Activated CD8-positive, alpha-beta memory T cell treated with anti-CD3 and anti-CD28 coated beads, Interleukin-2, amount 50 U/mL, for 4 hours (primary cell): ENCODE measurements around the gene MTNR1A.
"Not testable (repeated sequence)": the region's sequence is repeated elsewhere in the genome, so short reads cannot be mapped to it uniquely, and the experiment has no call there.

ENCODE experiments used
- DNase-seq: peaks from one replicate; pipeline ENCODE4 v3.0.0-alpha.2; 2020

The MTNR1A gene

DNA sequence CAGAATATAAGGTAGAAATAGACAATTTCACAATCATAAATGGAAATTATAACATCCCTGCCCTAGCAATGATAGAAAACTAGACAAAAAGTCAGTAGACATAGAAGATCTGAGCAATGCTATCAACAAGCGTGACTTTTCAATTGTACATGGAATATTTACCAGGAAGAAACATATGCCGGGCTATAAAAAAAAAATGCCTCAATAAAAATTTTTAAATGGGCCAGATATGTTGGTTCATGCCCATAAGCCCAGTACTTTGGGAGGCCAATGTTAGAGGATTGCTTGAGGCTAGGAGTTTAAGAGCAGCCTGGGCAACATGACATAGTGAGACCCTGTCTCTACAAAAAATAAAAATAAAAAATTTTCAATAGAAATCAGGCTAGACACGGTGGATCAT, 5.3 kb upstream of the MTNR1A start:
- no peak for DNase-seq

DNA sequence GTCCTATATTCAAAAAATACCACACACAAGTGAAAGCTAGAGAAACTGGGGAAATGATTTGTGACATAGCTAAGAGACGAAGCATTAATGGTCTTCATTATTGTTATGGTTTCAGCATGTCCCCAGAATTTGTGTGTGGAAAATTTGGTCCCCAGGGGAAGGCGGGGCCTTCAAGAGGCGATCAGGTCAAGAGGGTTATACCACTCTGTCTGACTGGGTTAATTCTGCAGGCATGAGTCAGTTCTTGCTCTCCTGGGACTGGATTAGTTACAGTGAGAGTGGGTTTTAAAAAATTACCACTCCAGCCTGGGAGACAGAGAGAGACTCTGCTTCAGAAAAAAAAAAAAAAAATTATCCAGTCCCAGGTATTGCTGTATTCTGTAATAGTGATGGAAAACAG, 2.1 kb upstream of the MTNR1A start:
- no peak for DNase-seq

DNA sequence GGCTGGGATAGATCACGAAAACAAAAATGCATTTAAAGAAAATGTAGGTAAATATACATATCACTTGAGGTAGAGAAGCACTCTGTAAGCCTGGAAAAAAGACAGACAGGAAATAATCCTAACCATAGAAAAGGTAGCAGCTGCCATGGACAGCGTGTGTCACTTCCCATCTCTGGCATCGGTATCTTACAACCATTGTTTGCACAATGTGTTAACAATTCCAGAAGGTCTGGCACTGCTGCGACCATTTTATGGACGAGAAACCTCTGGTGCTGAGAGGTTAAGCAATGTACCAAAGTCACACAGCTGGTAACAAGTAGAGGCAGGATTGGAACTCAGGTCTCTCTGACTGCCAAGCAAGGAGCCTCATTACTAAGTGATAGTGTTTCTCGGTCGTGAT, 1.7 kb upstream of the MTNR1A start:
- no peak for DNase-seq

DNA sequence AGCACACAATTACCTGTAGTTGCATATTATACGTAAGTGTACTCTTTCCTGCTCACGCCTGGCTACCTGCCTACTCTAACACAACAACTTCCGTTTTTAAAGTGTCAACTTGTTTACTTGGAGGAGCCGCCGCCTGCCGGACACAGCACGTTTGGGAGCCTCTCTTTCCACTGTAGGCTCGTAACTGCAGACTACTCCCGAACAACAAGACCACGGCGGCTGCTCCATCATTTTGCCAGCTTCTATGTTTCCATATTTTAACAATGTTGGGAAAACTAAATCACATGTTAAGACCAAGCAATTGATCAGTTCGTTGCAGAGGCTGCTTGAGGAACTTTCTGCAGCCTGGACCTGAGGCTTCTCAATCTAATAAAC, 841 bp downstream of the MTNR1A start:
- no peak for DNase-seq

DNA sequence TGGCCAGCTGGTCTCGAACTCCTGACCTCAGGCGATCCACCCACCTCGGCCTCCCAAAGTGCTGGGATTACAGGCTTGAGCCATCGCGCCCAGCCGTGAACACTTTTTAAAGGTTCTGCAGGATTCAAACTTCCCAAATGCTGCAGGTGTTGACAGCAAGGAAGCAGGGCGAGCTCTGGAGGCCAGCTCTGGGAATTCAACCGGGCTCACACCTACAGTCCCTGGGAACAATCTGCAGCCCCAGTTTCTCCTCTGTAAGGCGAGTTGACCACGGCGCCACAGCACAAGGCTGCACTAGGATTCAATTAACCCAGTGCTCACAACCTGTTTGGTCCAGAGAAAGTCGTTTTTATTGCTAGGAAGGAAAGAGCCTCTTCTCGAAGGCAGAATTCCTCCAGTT, 1.6 kb downstream of the MTNR1A start:
- DNase-seq, result no peak

DNA sequence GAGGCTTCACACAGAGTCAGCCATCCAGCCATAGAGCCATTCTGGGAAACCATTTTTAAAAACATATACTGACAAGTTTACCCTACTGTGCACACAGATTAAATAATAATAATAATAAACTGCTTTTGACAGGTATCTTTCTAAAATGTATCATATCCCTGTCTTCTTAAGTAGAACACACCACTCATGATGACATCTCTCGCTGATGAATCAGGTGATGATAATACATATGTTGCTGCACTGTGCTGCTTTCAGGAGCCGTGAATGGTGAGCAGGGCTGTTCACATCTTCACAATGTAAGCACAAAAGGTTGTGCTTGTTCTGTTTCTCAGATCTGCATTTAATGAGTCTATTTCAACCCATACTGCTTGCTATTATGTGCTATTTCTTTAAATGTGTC, 3.5 kb downstream of the MTNR1A start:
- DNase-seq, result no peak

DNA sequence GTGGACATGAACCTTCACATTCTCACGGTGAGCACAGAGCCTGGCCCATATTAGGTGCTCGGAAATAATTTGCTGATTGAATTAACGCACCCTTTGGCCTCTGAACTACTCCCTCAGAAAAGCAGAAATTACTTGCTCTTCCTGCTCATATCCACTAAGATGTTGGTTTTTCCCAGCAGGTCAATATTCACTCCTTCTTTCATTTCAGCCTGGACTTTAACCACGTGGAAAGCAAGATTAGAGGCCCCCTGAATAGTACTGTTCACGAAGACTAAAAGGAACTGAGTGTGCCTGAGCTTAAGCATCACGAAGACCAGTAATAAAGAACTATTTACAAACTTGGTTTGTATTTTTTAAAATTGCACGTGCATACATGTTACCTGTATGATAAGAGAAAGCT, 9.9 kb downstream of the MTNR1A start:
- DNase-seq, result no peak

DNA sequence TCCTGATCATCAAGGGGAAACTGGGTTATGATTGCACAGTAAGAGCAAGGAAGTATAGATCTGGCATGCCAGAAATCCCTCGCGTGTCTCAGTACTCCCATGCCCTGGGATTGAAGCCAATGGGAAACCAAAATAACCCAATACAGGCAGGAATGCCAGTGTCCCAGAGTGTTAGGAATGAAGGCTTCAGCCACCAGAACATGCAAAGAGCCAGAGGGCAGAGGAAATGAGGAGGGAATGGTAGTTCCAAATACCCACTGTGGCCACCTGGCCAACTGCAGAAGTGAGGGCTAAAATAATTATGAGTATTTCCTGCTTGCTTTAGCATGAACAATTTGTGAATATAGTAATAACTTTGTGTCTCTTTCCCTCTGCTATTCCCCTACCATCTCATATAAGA, 12.2 kb downstream of the MTNR1A start:
- no peak for DNase-seq

DNA sequence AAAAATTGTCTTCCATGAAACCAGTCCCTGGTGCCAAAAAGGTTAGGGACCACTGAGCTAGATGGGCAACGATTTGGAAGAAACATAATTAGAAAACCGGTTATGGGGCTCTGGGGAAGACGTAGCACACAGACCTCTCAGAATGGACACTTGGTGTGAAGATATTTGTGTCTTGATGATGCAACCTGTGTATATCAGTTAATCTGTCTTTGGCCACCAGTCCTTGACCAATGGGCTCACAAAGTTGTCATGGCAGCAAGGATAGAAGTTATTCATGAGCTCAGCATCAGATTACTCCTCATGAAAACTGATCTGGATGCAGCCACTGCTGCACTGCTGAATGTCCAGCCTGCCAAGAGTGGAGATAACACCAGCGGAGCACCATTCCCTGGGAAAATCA, 13.6 kb downstream of the MTNR1A start:
- DNase-seq, result no peak

DNA sequence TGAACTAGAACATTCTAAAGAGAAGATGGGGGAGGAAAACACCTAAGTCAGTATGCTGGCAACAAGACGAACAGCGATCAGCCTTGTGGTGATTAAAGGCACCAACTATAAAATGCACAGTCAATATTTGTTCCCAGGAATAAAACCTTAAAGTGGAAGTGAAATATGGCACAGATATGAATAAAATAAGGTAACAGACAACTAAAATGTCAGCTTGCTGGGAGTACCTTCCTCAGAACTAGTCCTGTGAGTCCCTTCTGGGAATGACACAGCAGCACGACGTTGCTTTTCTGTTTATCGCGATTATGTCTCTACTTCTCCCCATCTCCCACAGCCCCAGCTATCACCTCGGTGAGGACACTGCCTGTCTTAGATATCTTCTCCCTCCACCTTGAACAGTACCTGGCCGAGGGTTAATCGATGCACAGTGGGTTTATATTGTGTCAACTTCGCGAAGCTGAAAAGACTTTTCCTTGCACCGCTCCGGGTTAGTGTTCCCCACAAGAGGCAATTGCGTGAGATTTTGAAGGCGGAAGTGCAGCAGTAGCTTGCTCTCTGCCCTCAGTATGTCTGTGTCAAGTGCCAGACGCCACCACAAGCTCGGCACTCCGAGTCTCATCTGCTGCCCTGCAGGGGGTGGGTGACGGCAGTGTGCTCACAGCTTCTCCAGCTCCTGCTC, 17.4 kb downstream of the MTNR1A start:
- DNase-seq, result no peak

DNA sequence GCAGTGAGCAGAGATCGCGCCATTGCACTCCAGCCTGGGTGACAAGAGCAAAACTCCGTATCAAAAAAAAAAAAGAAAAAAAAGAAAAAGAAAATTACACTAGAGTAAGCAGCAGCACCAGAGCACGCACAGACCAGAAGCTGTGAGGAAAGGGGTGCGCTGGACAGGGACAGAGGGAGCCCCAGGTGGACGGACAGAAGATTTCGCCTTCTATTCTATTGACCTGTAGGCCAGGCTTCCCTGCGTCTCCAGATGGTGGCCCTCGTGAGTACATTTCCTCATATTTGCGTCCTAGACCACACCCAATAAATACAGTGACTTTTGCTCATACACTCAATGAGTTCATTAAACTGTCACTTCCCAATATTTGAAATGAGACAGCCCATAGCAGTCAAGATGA, 19.1 kb downstream of the MTNR1A start:
- DNase-seq, result no peak

DNA sequence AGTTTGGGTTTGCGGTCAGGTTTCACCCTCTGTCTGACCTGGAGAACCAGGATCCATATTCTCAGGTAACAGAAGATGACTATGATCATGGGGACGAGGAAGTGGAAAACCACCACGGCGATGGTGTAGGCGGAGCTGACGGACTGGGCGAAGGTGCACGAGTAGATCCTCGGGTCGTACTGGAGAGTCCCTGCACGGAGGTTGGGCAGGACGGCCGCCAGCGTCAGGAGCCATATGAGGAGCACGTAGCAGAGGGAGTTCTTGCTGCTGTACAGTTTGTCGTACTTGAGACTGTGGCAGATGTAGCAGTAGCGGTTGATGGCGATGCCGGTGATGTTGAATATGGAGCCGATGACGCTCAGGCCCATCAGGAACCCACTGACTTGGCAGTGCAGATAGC, 21.3 kb downstream of the MTNR1A start:
- no peak for DNase-seq

DNA sequence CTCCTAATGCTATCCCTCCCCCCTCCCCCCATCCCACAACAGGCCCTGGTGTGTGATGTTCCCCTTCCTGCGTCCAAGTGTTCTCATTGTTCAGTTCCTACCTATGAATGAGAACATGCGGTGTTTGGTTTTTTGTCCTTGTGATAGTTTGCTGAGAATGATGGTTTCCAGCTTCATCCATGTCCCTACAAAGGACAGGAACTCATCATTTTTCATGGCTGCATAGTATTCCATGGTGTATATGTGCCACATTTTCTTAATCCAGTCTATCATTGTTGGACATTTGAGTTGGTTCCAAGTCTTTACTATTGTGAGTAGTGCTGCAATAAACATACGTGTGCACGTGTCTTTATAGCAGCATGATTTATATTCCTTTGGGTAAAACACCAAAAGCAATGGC, 31.4 kb downstream of the MTNR1A start:
- not testable (repeated sequence) for DNase-seq

DNA sequence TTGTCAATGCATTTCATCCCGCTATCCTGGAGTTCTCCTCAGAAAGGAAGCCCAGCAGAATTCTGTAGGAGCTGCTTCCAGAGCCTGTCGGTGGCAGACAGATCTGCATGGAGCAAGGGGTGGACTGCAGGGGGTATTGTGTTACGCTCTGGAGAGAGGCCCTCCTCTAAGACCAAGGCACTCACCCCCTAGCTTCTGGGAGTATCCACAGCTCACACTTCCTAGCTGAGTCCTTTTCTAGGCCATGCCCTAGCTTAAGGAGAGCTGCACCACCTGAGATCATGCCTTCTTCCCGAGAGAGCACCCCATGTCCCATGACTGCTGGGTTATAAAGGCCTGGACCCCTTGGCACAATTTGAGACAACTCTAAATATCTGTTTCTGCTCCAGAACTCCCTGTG, 39.1 kb downstream of the MTNR1A start:
- DNase-seq, result no peak

DNA sequence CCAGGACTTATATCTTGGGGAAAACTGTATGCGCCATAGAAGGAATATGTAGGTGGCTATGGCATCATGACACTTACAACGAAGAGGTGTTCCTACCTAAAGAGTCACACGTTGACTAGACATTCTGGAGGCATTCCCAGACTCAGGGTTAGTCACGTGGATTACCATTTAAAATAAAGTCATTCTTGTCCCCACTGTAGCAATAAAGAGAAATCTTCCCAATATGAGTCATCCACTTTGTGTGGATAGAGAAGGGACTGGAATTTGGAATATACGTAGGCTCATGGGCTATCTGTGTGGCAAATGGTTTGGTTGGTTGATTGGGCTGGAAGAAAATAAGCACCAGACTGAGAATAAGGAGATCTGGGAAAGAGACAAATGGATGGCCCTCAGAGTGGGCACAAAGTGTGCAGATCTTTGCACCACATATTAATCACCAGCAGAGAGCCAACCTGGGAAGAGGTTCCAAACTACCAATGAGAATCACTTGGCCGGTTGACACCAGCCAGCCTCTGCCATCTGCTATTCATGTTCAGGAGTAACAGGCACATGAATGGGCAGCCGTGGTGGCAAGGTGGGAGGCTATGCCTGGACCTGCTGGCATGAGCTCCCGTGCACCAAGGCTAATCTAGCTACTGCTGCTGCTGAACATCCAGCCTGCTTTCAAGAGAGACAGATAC, 41.0 kb downstream of the MTNR1A start:
- DNase-seq, result no peak

DNA sequence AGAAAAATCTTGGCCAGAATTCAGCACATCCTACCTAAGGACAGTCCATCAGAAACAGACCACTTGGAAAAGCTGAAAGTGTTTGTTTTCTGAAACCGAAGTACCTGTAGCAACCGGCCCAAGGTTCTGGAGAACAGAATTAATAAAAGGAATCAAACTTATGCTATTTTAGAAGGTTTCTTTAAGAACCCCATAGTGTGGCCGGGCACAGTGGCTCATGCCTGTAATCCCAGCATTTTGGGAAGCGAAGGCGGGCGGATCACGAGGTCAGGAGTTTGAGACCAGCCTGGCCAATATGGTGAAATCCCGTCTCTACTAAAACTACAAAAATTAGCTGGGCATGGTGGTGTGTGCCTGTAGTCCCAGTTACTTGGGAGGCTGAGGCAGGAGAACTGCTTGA, 50.6 kb downstream of the MTNR1A start:
- not testable (repeated sequence) for DNase-seq

DNA sequence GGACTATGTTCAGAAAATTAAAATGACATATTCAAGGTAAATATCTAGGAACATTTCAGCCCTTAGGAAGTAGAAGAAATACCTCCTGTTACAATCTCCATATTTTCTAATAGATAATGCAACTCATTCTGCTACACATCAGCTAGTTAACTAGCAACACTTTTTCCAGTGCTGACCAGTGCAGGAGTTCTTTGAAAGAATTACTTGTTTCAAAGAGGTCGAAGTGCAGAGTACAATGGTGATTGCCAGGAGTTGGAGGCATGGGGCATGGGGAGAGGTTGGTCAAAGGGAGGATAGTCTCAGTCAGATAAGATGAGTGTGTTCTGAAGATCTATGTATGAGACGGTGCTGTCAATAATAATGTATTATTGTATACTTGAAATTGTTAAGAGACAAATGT, 53.1 kb downstream of the MTNR1A start:
- no peak for DNase-seq

DNA sequence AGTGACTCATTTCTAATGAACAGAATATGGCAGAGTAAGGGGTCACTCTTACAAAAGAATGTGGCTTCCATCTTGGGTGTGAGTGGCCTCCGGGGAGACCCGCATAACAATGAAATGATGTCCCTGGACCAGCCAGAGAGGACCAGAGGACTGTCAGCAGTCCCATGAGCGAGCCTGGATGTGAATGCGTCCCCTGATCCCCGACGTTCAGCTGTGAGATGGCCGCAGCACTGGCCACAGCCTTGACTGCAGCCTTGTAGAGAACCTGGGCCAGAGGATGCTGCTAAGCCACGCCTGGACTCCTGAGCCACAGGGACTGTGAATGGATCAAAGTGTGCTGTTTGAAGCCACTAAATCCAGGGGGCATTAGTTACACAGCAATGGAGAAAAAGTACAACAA, 53.8 kb downstream of the MTNR1A start:
- DNase-seq, result no peak

DNA sequence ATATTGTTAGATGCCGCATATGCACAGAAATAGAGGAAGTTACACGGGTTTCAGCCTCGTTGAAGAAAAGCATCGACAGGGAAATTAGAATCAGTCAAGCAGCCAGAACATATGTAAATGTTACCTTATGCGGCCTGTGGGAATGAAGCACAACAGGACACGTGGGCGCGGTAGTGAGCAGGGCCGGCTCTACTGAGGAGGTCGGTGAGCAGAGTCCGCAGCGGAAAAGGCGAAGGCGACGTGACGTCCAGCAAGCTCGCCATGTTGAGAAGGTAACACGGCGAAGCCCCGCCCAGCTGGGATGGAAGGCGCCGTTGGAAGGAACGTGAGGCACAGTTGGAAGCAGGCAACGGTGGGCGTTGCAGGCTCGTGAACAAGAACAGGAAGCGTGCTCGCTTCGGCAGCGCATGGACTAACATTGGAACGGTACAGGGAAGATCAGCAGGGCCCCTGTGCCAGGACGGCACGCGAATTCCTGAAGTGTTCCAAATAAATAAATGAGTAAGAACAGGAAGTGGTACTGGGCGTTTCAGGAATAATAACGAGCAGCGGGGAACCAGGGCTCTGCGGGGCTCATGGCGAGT, 54.6 kb downstream of the MTNR1A start:
- DNase-seq, result no peak

DNA sequence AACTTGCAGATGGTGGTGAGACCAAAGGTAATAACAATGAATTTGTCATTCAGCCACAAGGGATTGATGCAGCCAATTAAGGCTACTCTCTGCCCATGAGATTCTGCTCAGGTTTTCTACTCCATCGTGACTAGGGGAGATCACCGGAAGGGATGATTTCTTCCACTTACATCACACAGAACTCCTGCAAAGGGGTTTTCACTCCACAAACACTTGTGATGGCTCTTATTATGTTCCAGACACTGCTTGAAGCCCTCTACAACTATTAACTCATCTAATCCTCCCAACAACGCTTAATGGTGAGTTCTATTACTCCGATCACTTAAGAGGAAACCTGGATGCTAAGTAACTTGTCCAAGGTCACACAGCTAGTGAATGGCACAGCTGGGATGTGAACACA, 55.9 kb downstream of the MTNR1A start:
- DNase-seq, result no peak

DNA sequence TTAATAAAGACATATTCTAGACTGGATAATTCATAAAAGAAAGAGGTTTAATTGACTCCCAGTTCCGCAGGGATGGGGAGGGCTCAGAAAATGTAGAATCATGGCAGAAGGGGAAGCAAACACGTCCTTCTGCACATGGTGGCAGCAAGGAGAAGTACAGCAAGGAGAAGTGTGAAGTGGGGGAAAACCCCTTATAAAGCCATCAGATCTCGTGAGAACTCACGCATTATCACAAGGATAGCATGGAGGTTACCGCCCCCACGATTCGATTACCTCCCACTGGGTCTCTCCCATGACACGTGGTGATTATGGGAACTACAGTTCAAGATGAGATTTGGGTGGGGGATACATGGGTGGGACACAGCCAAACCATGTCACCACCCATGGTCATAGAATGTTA, 58.3 kb downstream of the MTNR1A start:
- no peak for DNase-seq

DNA sequence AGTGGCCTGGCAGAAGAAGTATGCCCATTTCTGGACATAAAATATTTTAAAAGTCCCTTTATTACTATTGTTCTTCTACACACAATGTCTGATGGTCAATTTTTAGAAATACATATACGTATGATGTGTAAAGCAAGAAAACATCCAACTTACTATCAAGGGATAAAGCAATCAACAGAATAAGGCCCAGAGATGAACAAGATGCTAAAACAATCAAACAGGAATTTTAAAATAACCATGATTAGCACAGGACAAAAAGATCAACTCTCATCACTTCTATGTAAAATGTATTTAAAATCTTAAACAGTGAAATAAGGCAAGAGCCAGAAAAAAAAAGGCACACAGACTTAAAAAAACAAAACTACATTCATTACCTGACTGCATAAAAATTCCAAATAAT, 60.9 kb downstream of the MTNR1A start:
- no peak for DNase-seq

DNA sequence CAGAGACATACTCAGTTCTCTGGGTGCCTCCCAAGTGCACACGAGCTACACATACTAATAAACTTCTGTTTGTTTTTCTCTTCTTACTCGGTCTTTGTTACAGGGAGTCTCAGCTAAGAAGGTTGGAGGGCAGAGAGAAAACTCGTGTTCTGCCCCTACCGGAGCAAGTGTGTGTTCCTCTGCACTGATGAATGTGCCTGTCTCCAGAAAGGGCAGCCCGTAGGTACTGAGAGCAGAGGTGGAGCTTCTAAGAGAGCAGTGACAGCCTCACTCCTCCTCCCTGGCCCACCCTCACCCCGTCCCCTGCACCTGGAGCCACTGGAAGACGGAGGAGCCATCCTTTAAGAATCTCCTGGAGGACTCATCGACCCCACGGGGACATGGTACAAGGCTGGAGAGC, 67.6 kb downstream of the MTNR1A start:
- no peak for DNase-seq

DNA sequence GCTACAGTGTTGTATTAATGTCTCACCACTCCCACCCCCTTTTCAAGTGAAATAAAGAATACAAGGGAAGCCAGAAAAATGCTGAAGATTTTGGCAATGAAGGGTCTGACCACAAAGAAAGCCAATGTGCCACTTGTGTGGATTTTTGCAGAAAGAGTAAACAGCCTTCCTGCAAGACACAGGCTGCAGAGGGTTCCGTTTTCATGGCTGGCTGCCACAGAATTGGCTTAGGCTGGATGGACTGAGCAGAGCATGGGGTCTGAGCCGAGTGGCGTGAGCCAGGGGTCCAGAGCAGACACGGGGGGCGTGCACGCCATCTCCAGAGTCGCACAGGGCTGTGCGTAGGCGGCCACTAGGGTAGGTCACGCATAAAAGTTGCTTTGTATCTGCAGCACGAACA, 69.2 kb downstream of the MTNR1A start:
- no peak for DNase-seq

DNA sequence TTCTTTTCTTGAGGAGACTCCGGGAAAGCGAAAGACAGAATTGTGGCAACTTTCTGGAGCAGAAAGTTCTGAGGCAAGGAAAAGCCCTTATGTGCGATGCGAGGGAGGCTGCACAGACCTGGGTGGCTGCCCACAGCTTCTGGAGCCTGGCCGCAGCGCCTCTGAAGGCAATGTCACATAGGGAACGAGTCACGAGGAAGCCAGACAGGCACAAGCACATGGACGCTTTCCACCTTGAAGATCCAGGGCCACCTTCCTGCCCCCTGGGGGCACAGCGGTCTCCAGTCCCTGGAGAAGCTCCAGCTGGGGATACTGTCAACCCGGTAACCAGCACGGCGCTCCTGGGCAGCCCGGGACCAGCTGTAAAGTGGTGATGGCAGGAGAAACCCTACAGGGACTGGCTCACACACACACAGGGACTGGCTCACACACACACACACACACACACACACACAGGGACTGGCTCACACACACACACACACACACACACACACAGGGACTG, 69.8 kb downstream of the MTNR1A start:
- no peak for DNase-seq
